GM21447 (cell line): ENCODE measurements around the gene SYNGR2.
"Not testable (repeated sequence)": the region's sequence is repeated elsewhere in the genome, so short reads cannot be mapped to it uniquely, and the experiment has no call there.

ENCODE experiments used
- ATAC-seq: cut with Tn5 transposase; IDR thresholded peaks from one replicate; pipeline ENCODE4 v1.9.1; 2021; ENCODE audit not compliant: unreplicated experiment

SYNGR2 gene

GRCh38 chr17:78129351-78130089 is 38.9 kb upstream of the SYNGR2 start:
- ATAC-seq, result no peak

- ATAC-seq, result no peak
Measured at GRCh38 chr17:78130090-78130436, 38.3 kb upstream of the SYNGR2 start.

GRCh38 chr17:78130437-78131101 is 37.8 kb upstream of the SYNGR2 start, which contains the start of gene TMC8:
TMC8 (plus strand) TSS chr17:78130771; CDS start chr17:78131589, 818 bp downstream.
- ATAC-seq, result no peak

GRCh38 chr17:78131172-78132083 is 37.0 kb upstream of the SYNGR2 start:
- no peak for ATAC-seq

GRCh38 chr17:78132084-78132676 is 36.2 kb upstream of the SYNGR2 start:
- no peak for ATAC-seq

GRCh38 chr17:78132767-78133178 is 35.6 kb upstream of the SYNGR2 start:
- ATAC-seq, result no peak

- ATAC-seq, result no peak
Measured at GRCh38 chr17:78133179-78133951, 35.0 kb upstream of the SYNGR2 start.

- ATAC-seq, result no peak
Measured at GRCh38 chr17:78133971-78134898, 34.1 kb upstream of the SYNGR2 start.

- no peak for ATAC-seq
Measured at GRCh38 chr17:78134899-78135385, 33.4 kb upstream of the SYNGR2 start.

- no peak for ATAC-seq
Measured at GRCh38 chr17:78135858-78136500, 32.4 kb upstream of the SYNGR2 start.

GRCh38 chr17:78137392-78138203 is 30.8 kb upstream of the SYNGR2 start:
- ATAC-seq, result no peak

- no peak for ATAC-seq
Measured at GRCh38 chr17:78138204-78139060, 29.9 kb upstream of the SYNGR2 start.

- ATAC-seq, result not testable (repeated sequence)
Measured at GRCh38 chr17:78139861-78140168, 28.6 kb upstream of the SYNGR2 start.

- peak; percentile 71 for ATAC-seq
Measured at GRCh38 chr17:78140169-78141051, 28.0 kb upstream of the SYNGR2 start.

GRCh38 chr17:78141437-78142118 is 26.8 kb upstream of the SYNGR2 start:
- ATAC-seq, result no peak
